HepG2 (cell line): ENCODE measurements around the gene CCL22. TPM values are rescaled to one million over a fixed set of nuclear protein-coding genes. Genes with fewer than 3 reads are reported as not detected.

ENCODE experiments used
- ATAC-seq: fragments of 200-7000 bp; cut with Tn5 transposase; 3 replicates; pipeline ENCODE4 v1.9.1; 2020; ENCODE audit warnings: mild to moderate bottlenecking, moderate library complexity
- BruUV-seq: library from RNA; stranded (reverse); fragments of 400-500 nt; replicated peaks from 2 replicates; lab custom pipeline; 2021; lab: Mats Ljungman, UMichigan
- CTCF ChIA-PET: fragments of 300-600 bp; formaldehyde crosslinking; extraction: SDS; loops from one replicate; lab custom pipeline; 2021; ENCODE audit warnings: low total read pairs, inconsistent platforms, low intra/inter-chr PET ratio; lab: Yijun Ruan, JAX
- POLR2A ChIA-PET: fragments of 350-600 bp; sonication (Branson Sonifier 250); formaldehyde crosslinking; loops from one replicate; lab custom pipeline; 2020; ENCODE audit warnings: antibody characterized with exemption, inconsistent platforms; lab: Yijun Ruan, JAX
- DNase-seq: peaks from one replicate; pipeline ENCODE4 v3.0.0-alpha.2; 2015; ENCODE audit warnings: low spot score
- FAIRE-seq: peaks from 3 replicates; lab custom pipeline; 2011; peaks lifted over from hg19 to GRCh38; lab: Jason Lieb, UNC
- H2AFZ ChIP-seq: one replicate; pipeline ENCODE4 v1.6.1; 2011; ENCODE audit warnings: low read length, inconsistent platforms
- H3K27ac ChIP-seq: fragments of 300-600 bp; 3 replicates; pipeline ENCODE4 v1.8.0; 2011; ENCODE audit warnings: mixed run types, mild to moderate bottlenecking, mixed read lengths, low read length, inconsistent platforms; ENCODE audit not compliant: insufficient read depth; ENCODE audit errors: extremely low read length
- H3K27me3 ChIP-seq, 2 experiments: fragments of 200-600 bp in 1 of 2; 2 replicates in 1 of 2; 3 replicates in 1 of 2; pipeline versions ENCODE4 v1.6.0 to v1.8.0; 2011; ENCODE audit warnings: low read length in 2 of 2, mild to moderate bottlenecking in 2 of 2, moderate library complexity in 2 of 2, inconsistent platforms in 1 of 2; ENCODE audit not compliant: insufficient read depth in 2 of 2, control insufficient read depth in 1 of 2
- H3K36me3 ChIP-seq, 2 experiments: fragments of 200-600 bp in 1 of 2; replicated peaks in 1 of 2; 2 replicates in 1 of 2; 3 replicates in 1 of 2; pipeline versions ENCODE4 v1.5.1 to v1.8.0; 2011; ENCODE audit warnings: low read length in 2 of 2, inconsistent platforms in 1 of 2; ENCODE audit not compliant: insufficient read depth in 2 of 2, control insufficient read depth in 1 of 2
- H3K4me1 ChIP-seq: 2 replicates; pipeline ENCODE4 v1.5.1; 2012; ENCODE audit warnings: low read length, inconsistent platforms; ENCODE audit not compliant: insufficient read depth
- H3K4me2 ChIP-seq: 2 replicates; pipeline ENCODE4 v1.6.0; 2011; ENCODE audit warnings: low read depth, low read length, inconsistent platforms
- H3K4me3 ChIP-seq, 3 experiments: fragments of 200-600 bp in 1 of 3; sonication (generic), shearing (Covaris generic) in 1 of 3; replicated peaks in 1 of 3; 2 replicates each; pipeline ENCODE4 v1.5.1; 2011 to 2016; ENCODE audit warnings: low read length in 3 of 3, inconsistent platforms in 2 of 3, low read depth in 2 of 3, mild to moderate bottlenecking in 2 of 3, control low read depth in 1 of 3, mixed read lengths in 1 of 3; ENCODE audit not compliant: insufficient read depth in 1 of 3
- H3K79me2 ChIP-seq: one replicate; pipeline ENCODE4 v1.6.1; 2011; ENCODE audit warnings: low read length, inconsistent platforms; ENCODE audit not compliant: insufficient read depth
- H3K9ac ChIP-seq: 2 replicates; pipeline ENCODE4 v1.6.0; 2011; ENCODE audit warnings: mild to moderate bottlenecking, low read depth, low read length, inconsistent platforms; ENCODE audit not compliant: insufficient read depth
- H3K9me3 ChIP-seq: 2 replicates; pipeline ENCODE4 v1.5.1; 2012; ENCODE audit warnings: mild to moderate bottlenecking, low read length
- H4K20me1 ChIP-seq: 2 replicates; pipeline ENCODE4 v1.6.0; 2011; ENCODE audit warnings: inconsistent platforms, mild to moderate bottlenecking, low read length, moderate library complexity; ENCODE audit not compliant: insufficient read depth
- CHD4 ChIP-seq: fragments of 200-600 bp; sonication (generic); IDR thresholded peaks from 2 replicates; pipeline ENCODE4 v1.7.0; 2017; ENCODE audit warnings: mild to moderate bottlenecking, low read length, borderline replicate concordance
- IKZF4 ChIP-seq: sonication (generic); formaldehyde crosslinking; IDR thresholded peaks from 2 replicates; pipeline ENCODE4 v1.5.1; 2020; ENCODE audit warnings: borderline replicate concordance, mild to moderate bottlenecking, low read depth, missing genetic modification reagents; ENCODE audit errors: not compliant biosample characterization
- MZF1 ChIP-seq: sonication (generic); formaldehyde crosslinking; IDR thresholded peaks from 2 replicates; pipeline ENCODE4 v1.8.1; 2023; ENCODE audit warnings: mild to moderate bottlenecking, missing genetic modification reagents, borderline replicate concordance
- NFKB2 ChIP-seq: sonication (generic); formaldehyde crosslinking; IDR thresholded peaks from 2 replicates; pipeline ENCODE4 v1.4.0; 2020; ENCODE audit warnings: missing genetic modification reagents, borderline replicate concordance
- PRDM15 ChIP-seq: sonication (generic); formaldehyde crosslinking; IDR thresholded peaks from 2 replicates; pipeline ENCODE4 v1.4.0; 2020; ENCODE audit warnings: missing genetic modification reagents
- SAP130 ChIP-seq: IDR thresholded peaks from 2 replicates; pipeline ENCODE4 v1.6.1; 2016; ENCODE audit warnings: low read depth
- SNAPC5 ChIP-seq: sonication (generic); formaldehyde crosslinking; IDR thresholded peaks from 2 replicates; pipeline ENCODE4 v1.8.1; 2023; ENCODE audit warnings: mild to moderate bottlenecking, missing genetic modification reagents, borderline replicate concordance
- STAT5B ChIP-seq: sonication (generic); formaldehyde crosslinking; IDR thresholded peaks from 2 replicates; pipeline ENCODE4 v1.4.0; 2020; ENCODE audit warnings: missing genetic modification reagents
- U2AF2 ChIP-seq: fragments of 200-400 bp; formaldehyde crosslinking; IDR thresholded peaks from 2 replicates; pipeline ENCODE4 v1.6.1; 2017; ENCODE audit warnings: low read depth, mild to moderate bottlenecking, low read length
- ZBTB38 ChIP-seq: sonication (generic); formaldehyde crosslinking; IDR thresholded peaks from 2 replicates; pipeline ENCODE4 v1.5.1; 2020; ENCODE audit warnings: mild to moderate bottlenecking, missing genetic modification reagents
- ZNF138 ChIP-seq: sonication (generic); formaldehyde crosslinking; IDR thresholded peaks from 2 replicates; pipeline ENCODE4 v1.5.0; 2020; ENCODE audit warnings: mild to moderate bottlenecking, low read depth, missing genetic modification reagents
- ZNF44 ChIP-seq: sonication (generic); formaldehyde crosslinking; IDR thresholded peaks from 2 replicates; pipeline ENCODE4 v1.5.1; 2020; ENCODE audit warnings: mild to moderate bottlenecking, missing genetic modification reagents
- ZNF782 ChIP-seq: sonication (generic); formaldehyde crosslinking; IDR thresholded peaks from 2 replicates; pipeline ENCODE4 v1.4.0; 2020; ENCODE audit warnings: missing genetic modification reagents, mild to moderate bottlenecking, borderline replicate concordance
- ZNF816 ChIP-seq: sonication (generic); formaldehyde crosslinking; IDR thresholded peaks from 2 replicates; pipeline ENCODE4 v1.8.0; 2022; ENCODE audit warnings: missing genetic modification reagents, mild to moderate bottlenecking, borderline replicate concordance
- ZNF879 ChIP-seq: sonication (generic); formaldehyde crosslinking; IDR thresholded peaks from 2 replicates; pipeline ENCODE4 v1.8.1; 2023; ENCODE audit warnings: missing genetic modification reagents
- ZSCAN31 ChIP-seq: sonication (generic); formaldehyde crosslinking; IDR thresholded peaks from 2 replicates; pipeline ENCODE4 v1.5.0; 2020; ENCODE audit warnings: low read depth, mild to moderate bottlenecking, missing genetic modification reagents
- WGBS: methylation state at CpG from one replicate; pipeline ENCODE4 v1.1.6; 2017; ENCODE audit warnings: low lambda C conversion rate; 5-methylcytosine and 5-hydroxymethylcytosine counted together
- in situ Hi-C: cut with HindIII; loops from 2 replicates; pipeline ENCODE4 v1.10.0; 2017; ENCODE audit warnings: low pct_unique_long_range_greater_than_20kb; ENCODE audit not compliant: extremely low pct_ligation_motif_present
- intact Hi-C: fragments of 100-400 bp; cut with micrococcal nuclease; formaldehyde crosslinking; loops from one replicate; pipeline ENCODE4 v1.10.0; 2022; ENCODE audit not compliant: unreplicated experiment
- polyA plus RNA-seq, 8 experiments: library from polyadenylated mRNA; depleted of rRNA in 3 of 8; stranded (reverse) in 7 of 8; unstranded in 1 of 8; fragments of >200 nt; fragmentation: Illumina TruSeq in 4 of 8; extraction: Trizol in 4 of 8; gene quantifications; 2 replicates each; pipeline versions ENCODE4 v1.2.1 to v1.2.3, GENCODE V29; 2011 to 2016; ENCODE audit warnings: low read depth in 4 of 8, missing spikeins in 1 of 8, mixed read lengths in 1 of 8; ENCODE audit not compliant: insufficient read depth in 1 of 8
- total RNA-seq, 5 experiments: library from RNA; depleted of rRNA; stranded (reverse); fragments of >200 nt; fragmentation: Illumina TruSeq; extraction: Trizol; gene quantifications; 2 replicates each; pipeline ENCODE4 v1.2.3, GENCODE V29; 2016; ENCODE audit warnings: low read depth in 1 of 5
- TF ChIP-seq, protein P1 (sequence below): sonication (generic); formaldehyde crosslinking; IDR thresholded peaks from 2 replicates; pipeline ENCODE4 v1.5.0; 2020; ENCODE audit warnings: mild to moderate bottlenecking, missing genetic modification reagents, moderate library complexity

The CCL22 gene
- total and polyA plus RNA-seq, 2 of the 13 experiments (the other 11 are each of a cell fraction or from before 2014, with no cell fraction given), result not detected

DNA sequence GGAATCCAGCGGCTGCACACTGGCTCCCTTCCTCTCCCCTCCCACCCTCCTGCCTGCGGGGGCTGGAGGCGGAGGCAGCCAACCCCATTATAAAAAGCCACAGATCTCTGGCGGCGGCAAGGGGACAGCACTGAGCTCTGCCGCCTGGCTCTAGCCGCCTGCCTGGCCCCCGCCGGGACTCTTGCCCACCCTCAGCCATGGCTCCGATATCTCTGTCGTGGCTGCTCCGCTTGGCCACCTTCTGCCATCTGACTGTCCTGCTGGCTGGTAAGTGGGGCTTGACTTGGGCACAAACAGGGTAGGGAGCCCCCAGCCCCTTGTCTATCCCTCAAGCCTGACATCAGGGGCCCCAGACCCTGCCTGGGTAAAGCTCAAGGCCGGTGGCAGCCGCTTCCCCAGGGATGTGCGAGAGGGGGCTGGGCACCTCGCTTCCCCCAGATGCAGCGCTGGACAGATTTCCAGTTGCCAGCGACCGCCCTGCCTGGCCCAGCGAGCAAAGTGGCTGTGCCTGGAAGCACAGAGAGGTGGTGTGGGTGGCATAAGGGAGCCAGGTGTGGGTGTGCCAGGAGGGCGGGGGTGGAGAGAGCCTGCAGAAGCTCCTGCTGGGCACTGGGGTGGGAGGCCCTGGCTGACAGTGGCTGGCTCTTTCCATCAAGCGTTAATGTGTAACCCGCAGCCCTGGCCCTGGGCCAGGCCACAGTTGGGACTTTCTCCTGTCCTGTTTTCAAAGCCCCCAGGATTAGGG lies 14.0 kb downstream of the CCL22 start, which contains the start of gene CX3CL1:
Gene CX3CL1 (plus strand): TSS at position 119 of the 745 bp plus-strand sequence. CDS start 79 bp downstream, at position 198.
- no TSS peak for BruUV-seq
- no peaks in the 10 kb centered on the region; a peak in 1 of 5 replicates for H3K27me3 ChIP-seq
- peak within 1 kb of the TSS; percentile 81 to 95 (median 84) for H3K4me3 ChIP-seq
- H3K4me2 ChIP-seq, result peak within 1 kb of the TSS; percentile 98
- ChIA-PET POLR2A (interaction anchor here (0.6 to 7.7 kb wide), 54 partner anchors 9 to 765 kb away, joined by 3 to 303 read pairs (median 6); partner anchors contain the start of genes ARL2BP, CCL17, CETP and CFAP20), CTCF (interaction anchor here (1.2 to 2.3 kb wide), 2 partner anchors 45 to 72 kb away, joined by 4 to 7 read pairs; no protein-coding TSS in a partner anchor)
- H3K9me3 ChIP-seq, result no peaks in the 10 kb centered on the region
- DNase-seq (peak; percentile 99), FAIRE-seq (peak; percentile 100), ATAC-seq (peak; percentile 83)
- peaks cover 4% of the 10 kb centered on the region; the same call in 1 of the 2 replicates for H4K20me1 ChIP-seq
- in situ Hi-C loops, result loop anchor here (5.0 kb wide), 1 partner anchor 70 kb away; no protein-coding TSS in a partner anchor
- peak within 1 kb of the TSS; percentile 96 for H3K9ac ChIP-seq
- H3K4me1 ChIP-seq, result peaks cover 62% of the 10 kb centered on the region
- H3K27ac ChIP-seq, result peak within 1 kb of the TSS; percentile 99
- H2AFZ ChIP-seq, result no peak within 1 kb of the TSS
- peaks cover 43% of the 10 kb centered on the region for H3K79me2 ChIP-seq
- H3K36me3 ChIP-seq, result peaks cover 3 to 11% of the 10 kb centered on the region in 2 experiments; a peak in 2 of 5 replicates
- intact Hi-C loops, result loop anchor here (1.0 to 2.0 kb wide), 3 partner anchors 44 to 72 kb away; no protein-coding TSS in a partner anchor
- WGBS, result 0% methylated on average over 14 of the region's 23 CpGs
- TF ChIP-seq ZNF879 (CRISPR knock-in tag) (no peak; the same call in 1 of the 2 replicates), CHD4 (peak; percentile 60; the same call in 1 of the 2 replicates), ZNF138 (CRISPR knock-in tag) (peak; percentile 34; the same call in 1 of the 2 replicates), SNAPC5 (CRISPR knock-in tag) (no peak), STAT5B (0 out of 2 replicates have a peak, but pooled peaks have one; percentile 45), IKZF4 (CRISPR knock-in tag) (peak; percentile 32), ZSCAN31 (peak; percentile 97; the same call in 1 of the 2 replicates), MZF1 (no peak), U2AF2 (no peak; the same call in 1 of the 2 replicates), NFKB2 (CRISPR knock-in tag) (peak; percentile 54; the same call in 1 of the 2 replicates), ZNF816 (peak; percentile 92), ZNF782 (CRISPR knock-in tag) (peak; percentile 100), ZBTB38 (CRISPR knock-in tag) (no peak), ZNF44 (CRISPR knock-in tag) (no peak; the same call in 1 of the 2 replicates), PRDM15 (0 out of 2 replicates have a peak, but pooled peaks have one; percentile 46), SAP130 (peak; percentile 96; the same call in 1 of the 2 replicates)
- TF ChIP-seq, protein P1, sequence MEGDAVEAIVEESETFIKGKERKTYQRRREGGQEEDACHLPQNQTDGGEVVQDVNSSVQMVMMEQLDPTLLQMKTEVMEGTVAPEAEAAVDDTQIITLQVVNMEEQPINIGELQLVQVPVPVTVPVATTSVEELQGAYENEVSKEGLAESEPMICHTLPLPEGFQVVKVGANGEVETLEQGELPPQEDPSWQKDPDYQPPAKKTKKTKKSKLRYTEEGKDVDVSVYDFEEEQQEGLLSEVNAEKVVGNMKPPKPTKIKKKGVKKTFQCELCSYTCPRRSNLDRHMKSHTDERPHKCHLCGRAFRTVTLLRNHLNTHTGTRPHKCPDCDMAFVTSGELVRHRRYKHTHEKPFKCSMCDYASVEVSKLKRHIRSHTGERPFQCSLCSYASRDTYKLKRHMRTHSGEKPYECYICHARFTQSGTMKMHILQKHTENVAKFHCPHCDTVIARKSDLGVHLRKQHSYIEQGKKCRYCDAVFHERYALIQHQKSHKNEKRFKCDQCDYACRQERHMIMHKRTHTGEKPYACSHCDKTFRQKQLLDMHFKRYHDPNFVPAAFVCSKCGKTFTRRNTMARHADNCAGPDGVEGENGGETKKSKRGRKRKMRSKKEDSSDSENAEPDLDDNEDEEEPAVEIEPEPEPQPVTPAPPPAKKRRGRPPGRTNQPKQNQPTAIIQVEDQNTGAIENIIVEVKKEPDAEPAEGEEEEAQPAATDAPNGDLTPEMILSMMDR, result peak; percentile 59
